ENCODE measurements around the gene TMEM54.

The TMEM54 gene

GRCh38 chr1:32903991-32904785 is 3.0 kb upstream of the TMEM54 start:
- Mint-ChIP-seq H3K4me1 (ENCODE audit: low read depth) (peaks cover 7% of the 10 kb centered on the region), H3K27me3 (peaks cover 12% of the 10 kb centered on the region), H3K4me3 (no peak overlapping the region), H3K27ac (no peak overlapping the region), H3K36me3 (no peaks in the 10 kb centered on the region), H3K9me3 (ENCODE audit: low read depth) (no peaks in the 10 kb centered on the region)

GRCh38 chr1:32902535-32902920 is 1.3 kb upstream of the TMEM54 start:
- peak overlapping the region; percentile 79 for H3K4me3 Mint-ChIP-seq
- H3K4me1 Mint-ChIP-seq (ENCODE audit: low read depth), result peaks cover 7% of the 10 kb centered on the region
- H3K27me3 Mint-ChIP-seq, result peaks cover 16% of the 10 kb centered on the region
- H3K9me3 Mint-ChIP-seq (ENCODE audit: low read depth), result no peaks in the 10 kb centered on the region
- H3K27ac Mint-ChIP-seq, result no peak overlapping the region
- H3K36me3 Mint-ChIP-seq, result no peaks in the 10 kb centered on the region

- no peak overlapping the region for H3K27ac Mint-ChIP-seq
- H3K27me3 Mint-ChIP-seq, result peaks cover 20% of the 10 kb centered on the region
These were observed 790 bp upstream of the TMEM54 start for GRCh38 chr1:32901823-32902534.

GRCh38 chr1:32900371-32900955 is 726 bp downstream of the TMEM54 start:
- H3K36me3 Mint-ChIP-seq, result no peaks in the 10 kb centered on the region
- H3K27me3 Mint-ChIP-seq, result peaks cover 25% of the 10 kb centered on the region
- no peak overlapping the region for H3K27ac Mint-ChIP-seq
- H3K4me1 Mint-ChIP-seq (ENCODE audit: low read depth), result peaks cover 7% of the 10 kb centered on the region
- H3K9me3 Mint-ChIP-seq (ENCODE audit: low read depth), result no peaks in the 10 kb centered on the region
- H3K4me3 Mint-ChIP-seq, result peak overlapping the region; percentile 79

More at GRCh38 chr1:32901823-32902534, 790 bp upstream of the TMEM54 start:
- H3K4me3 Mint-ChIP-seq, result peak overlapping the region; percentile 79
- no peaks in the 10 kb centered on the region for H3K36me3 Mint-ChIP-seq
- no peaks in the 10 kb centered on the region for H3K9me3 Mint-ChIP-seq (ENCODE audit: low read depth)
- H3K4me1 Mint-ChIP-seq (ENCODE audit: low read depth), result peaks cover 7% of the 10 kb centered on the region

GRCh38 chr1:32899586-32900296 is 1.4 kb downstream of the TMEM54 start:
- H3K27ac Mint-ChIP-seq, result no peak overlapping the region
- peaks cover 7% of the 10 kb centered on the region for H3K4me1 Mint-ChIP-seq (ENCODE audit: low read depth)
- H3K27me3 Mint-ChIP-seq, result peaks cover 25% of the 10 kb centered on the region
- no peaks in the 10 kb centered on the region for H3K36me3 Mint-ChIP-seq
- H3K4me3 Mint-ChIP-seq, result peak overlapping the region; percentile 47
- H3K9me3 Mint-ChIP-seq (ENCODE audit: low read depth), result no peaks in the 10 kb centered on the region

- Mint-ChIP-seq H3K27ac (no peak overlapping the region), H3K4me1 (ENCODE audit: low read depth) (peaks cover 7% of the 10 kb centered on the region), H3K9me3 (ENCODE audit: low read depth) (no peaks in the 10 kb centered on the region), H3K4me3 (no peak overlapping the region), H3K36me3 (no peaks in the 10 kb centered on the region), H3K27me3 (peaks cover 25% of the 10 kb centered on the region)
These were observed 2.2 kb downstream of the TMEM54 start for GRCh38 chr1:32898958-32899357.

- peaks cover 7% of the 10 kb centered on the region for H3K4me1 Mint-ChIP-seq (ENCODE audit: low read depth)
- H3K36me3 Mint-ChIP-seq, result no peaks in the 10 kb centered on the region
- H3K9me3 Mint-ChIP-seq (ENCODE audit: low read depth), result no peaks in the 10 kb centered on the region
- no peak overlapping the region for H3K27ac Mint-ChIP-seq
- H3K27me3 Mint-ChIP-seq, result peaks cover 25% of the 10 kb centered on the region
- H3K4me3 Mint-ChIP-seq, result no peak overlapping the region
These were observed 3.1 kb downstream of the TMEM54 start for GRCh38 chr1:32898056-32898455.

- Mint-ChIP-seq H3K36me3 (no peaks in the 10 kb centered on the region), H3K27ac (no peak overlapping the region), H3K9me3 (ENCODE audit: low read depth) (no peaks in the 10 kb centered on the region), H3K27me3 (peaks cover 25% of the 10 kb centered on the region), H3K4me3 (no peak overlapping the region), H3K4me1 (ENCODE audit: low read depth) (peaks cover 11% of the 10 kb centered on the region)
These were observed 3.8 kb downstream of the TMEM54 start for GRCh38 chr1:32897082-32898049.

GRCh38 chr1:32896451-32896850 is 4.7 kb downstream of the TMEM54 start:
- peaks cover 11% of the 10 kb centered on the region for H3K4me1 Mint-ChIP-seq (ENCODE audit: low read depth)
- no peak overlapping the region for H3K4me3 Mint-ChIP-seq
- H3K9me3 Mint-ChIP-seq (ENCODE audit: low read depth), result no peaks in the 10 kb centered on the region
- peaks cover 29% of the 10 kb centered on the region for H3K27me3 Mint-ChIP-seq
- H3K36me3 Mint-ChIP-seq, result no peaks in the 10 kb centered on the region
- no peak overlapping the region for H3K27ac Mint-ChIP-seq

GRCh38 chr1:32895325-32896215 is 5.6 kb downstream of the TMEM54 start:
- H3K27me3 Mint-ChIP-seq, result peaks cover 30% of the 10 kb centered on the region
- H3K36me3 Mint-ChIP-seq, result no peaks in the 10 kb centered on the region
- H3K4me3 Mint-ChIP-seq, result no peak overlapping the region
- H3K9me3 Mint-ChIP-seq (ENCODE audit: low read depth), result no peaks in the 10 kb centered on the region
- H3K27ac Mint-ChIP-seq, result no peak overlapping the region
- H3K4me1 Mint-ChIP-seq (ENCODE audit: low read depth), result peaks cover 11% of the 10 kb centered on the region

GRCh38 chr1:32894681-32895080 is 6.5 kb downstream of the TMEM54 start:
- no peak overlapping the region for H3K27ac Mint-ChIP-seq
- peaks cover 33% of the 10 kb centered on the region for H3K27me3 Mint-ChIP-seq
- H3K4me3 Mint-ChIP-seq, result no peak overlapping the region
- peaks cover 9% of the 10 kb centered on the region for H3K4me1 Mint-ChIP-seq (ENCODE audit: low read depth)
- no peaks in the 10 kb centered on the region for H3K9me3 Mint-ChIP-seq (ENCODE audit: low read depth)
- H3K36me3 Mint-ChIP-seq, result no peaks in the 10 kb centered on the region

- peak overlapping the region; percentile 72 for H3K4me3 Mint-ChIP-seq
- peaks cover 9% of the 10 kb centered on the region for H3K4me1 Mint-ChIP-seq (ENCODE audit: low read depth)
- peaks cover 36% of the 10 kb centered on the region for H3K27me3 Mint-ChIP-seq
- H3K36me3 Mint-ChIP-seq, result no peaks in the 10 kb centered on the region
- no peaks in the 10 kb centered on the region for H3K9me3 Mint-ChIP-seq (ENCODE audit: low read depth)
- H3K27ac Mint-ChIP-seq, result no peak overlapping the region
These were observed 7.1 kb downstream of the TMEM54 start for GRCh38 chr1:32894019-32894600.
